Thymus (tissue), 11 donors: ENCODE data around the gene SERPINB1. TPM values are rescaled to one million over a fixed set of nuclear protein-coding genes. Genes with fewer than 3 reads are reported as not detected.
"Not testable (repeated sequence)": the region's sequence is repeated elsewhere in the genome, so short reads cannot be mapped to it uniquely, and the experiment has no call there.

Source experiments
- DNase-seq, 9 donors: peaks; one replicate each; pipeline ENCODE4 v3.0.0-alpha.2; 2013; ENCODE audit warnings: low spot score in 9 of 9, low read depth in 6 of 9, missing footprints in 1 of 9
- H3K27ac ChIP-seq, 2 donors: one replicate each; pipeline ENCODE4 v1.5.1; 2013; ENCODE audit warnings: control low read depth in 1 of 2, low read depth in 1 of 2, low read length in 1 of 2, mild to moderate bottlenecking in 1 of 2, moderate library complexity in 1 of 2
- H3K27me3 ChIP-seq, 2 donors: one replicate each; pipeline ENCODE4 v1.5.1; 2013; ENCODE audit warnings: low read length in 1 of 2; ENCODE audit not compliant: control insufficient read depth in 2 of 2, insufficient read depth in 1 of 2
- H3K36me3 ChIP-seq, 2 donors: one replicate each; pipeline ENCODE4 v1.5.1; 2013; ENCODE audit warnings: low read length in 1 of 2, mild to moderate bottlenecking in 1 of 2, moderate library complexity in 1 of 2; ENCODE audit not compliant: control insufficient read depth in 2 of 2, insufficient read depth in 2 of 2
- H3K4me1 ChIP-seq, 2 donors: one replicate each; pipeline ENCODE4 v1.5.1; 2013; ENCODE audit warnings: low read length in 2 of 2; ENCODE audit not compliant: control insufficient read depth in 2 of 2, insufficient read depth in 2 of 2
- H3K4me3 ChIP-seq, 2 donors: one replicate each; pipeline ENCODE4 v1.5.1; 2013; ENCODE audit warnings: low read length in 2 of 2, control low read depth in 1 of 2, mild to moderate bottlenecking in 1 of 2
- H3K9me3 ChIP-seq, 2 donors: one replicate each; pipeline ENCODE4 v1.5.1; 2013; ENCODE audit warnings: low read length in 1 of 2, mild to moderate bottlenecking in 1 of 2; ENCODE audit not compliant: control insufficient read depth in 2 of 2, insufficient read depth in 1 of 2
- WGBS: extraction: QIAGEN DNeasy Blood & Tissue Kit; methylation state at CpG from one replicate; pipeline ENCODE4 v1.1.7; 2013; 5-methylcytosine and 5-hydroxymethylcytosine counted together
- polyA plus RNA-seq: library from polyadenylated mRNA; stranded (reverse); fragments of 200-250 nt; gene quantifications from one replicate; pipeline ENCODE4 v1.2.3, GENCODE V29; 2013
- total RNA-seq: library from RNA; stranded (reverse); fragments of 120-200 nt; gene quantifications from one replicate; pipeline ENCODE4 v1.2.4, GENCODE V29; 2013
- donor health status: healthy.

The SERPINB1 gene
- total and polyA plus RNA-seq, 2 donors = 29.9 to 120 TPM

- Histone ChIP-seq H3K27ac (no peak overlapping the region), H3K4me1 (peaks cover 0 to 14% of the 10 kb centered on the region in 2 donors), H3K9me3 (no peaks in the 10 kb centered on the region), H3K36me3 (no peaks in the 10 kb centered on the region), H3K27me3 (no peaks in the 10 kb centered on the region), H3K4me3 (no peak overlapping the region)
- DNase-seq = no peak
- WGBS = 96% methylated on average over 7 of the region's 7 CpGs
These were observed 37.8 kb downstream of the SERPINB1 start for GRCh38 chr6:2803731-2804429.

GRCh38 chr6:2802521-2803060 lies 39.1 kb downstream of the SERPINB1 start:
- over 99% methylated on average over 8 of the region's 8 CpGs for WGBS
- DNase-seq = no peak
- no peak overlapping the region for H3K27ac ChIP-seq

GRCh38 chr6:2801687-2802086 lies 40.0 kb downstream of the SERPINB1 start:
- 73% methylated on average over 2 of the region's 4 CpGs for WGBS
- H3K27ac ChIP-seq, H3K9me3 ChIP-seq, H3K27me3 ChIP-seq, H3K4me3 ChIP-seq, H3K36me3 ChIP-seq, DNase-seq: not testable (repeated sequence)
- peaks cover 0 to 17% of the 10 kb centered on the region in 2 donors for H3K4me1 ChIP-seq

More at GRCh38 chr6:2802521-2803060, 39.1 kb downstream of the SERPINB1 start:
- Histone ChIP-seq H3K9me3 (no peaks in the 10 kb centered on the region), H3K27me3 (no peaks in the 10 kb centered on the region), H3K36me3 (no peaks in the 10 kb centered on the region), H3K4me3 (no peak overlapping the region), H3K4me1 (peaks cover 0 to 12% of the 10 kb centered on the region in 2 donors)

- peaks cover 0 to 8% of the 10 kb centered on the region in 2 donors for H3K36me3 ChIP-seq
- H3K27ac ChIP-seq = no peak overlapping the region
- peaks cover 0 to 14% of the 10 kb centered on the region in 2 donors for H3K4me1 ChIP-seq
- WGBS = 96% methylated on average over 14 of the region's 14 CpGs
- H3K9me3 ChIP-seq = no peaks in the 10 kb centered on the region
- DNase-seq = no peak
- H3K4me3 ChIP-seq = no peak overlapping the region
- H3K27me3 ChIP-seq = no peaks in the 10 kb centered on the region
These were observed 40.9 kb downstream of the SERPINB1 start for GRCh38 chr6:2800552-2801316.

- Histone ChIP-seq H3K36me3 (peaks cover 0 to 8% of the 10 kb centered on the region in 2 donors), H3K4me1 (peaks cover 0 to 14% of the 10 kb centered on the region in 2 donors), H3K27me3 (no peaks in the 10 kb centered on the region), H3K9me3 (no peaks in the 10 kb centered on the region), H3K4me3 (no peak overlapping the region), H3K27ac (no peak overlapping the region)
- WGBS = 85% methylated on average over 11 of the region's 11 CpGs
- DNase-seq = no peak
These were observed 41.6 kb downstream of the SERPINB1 start for GRCh38 chr6:2799936-2800527.

GRCh38 chr6:2798586-2799134 lies 43.0 kb downstream of the SERPINB1 start:
- Histone ChIP-seq H3K36me3 (peaks cover 0 to 8% of the 10 kb centered on the region in 2 donors), H3K9me3 (no peaks in the 10 kb centered on the region), H3K27ac (no peak overlapping the region), H3K27me3 (no peaks in the 10 kb centered on the region), H3K4me3 (no peak overlapping the region), H3K4me1 (peaks cover 5 to 17% of the 10 kb centered on the region in 2 donors)
- WGBS = 86% methylated on average over 11 of the region's 11 CpGs
- no peak for DNase-seq

- no peak for DNase-seq
- Histone ChIP-seq H3K4me1 (peaks cover 15 to 28% of the 10 kb centered on the region in 2 donors), H3K9me3 (no peaks in the 10 kb centered on the region), H3K36me3 (peaks cover 0 to 8% of the 10 kb centered on the region in 2 donors), H3K4me3 (no peak overlapping the region), H3K27me3 (no peaks in the 10 kb centered on the region), H3K27ac (no peak overlapping the region)
- WGBS = 30% methylated on average over 3 of the region's 3 CpGs
These were observed 44.1 kb downstream of the SERPINB1 start for GRCh38 chr6:2797564-2798031.

GRCh38 chr6:2796861-2797260 lies 44.8 kb downstream of the SERPINB1 start:
- WGBS = 77% methylated on average over 6 of the region's 6 CpGs
- H3K9me3 ChIP-seq = no peaks in the 10 kb centered on the region
- H3K4me3 ChIP-seq = no peak overlapping the region
- peaks cover 0 to 8% of the 10 kb centered on the region in 2 donors for H3K36me3 ChIP-seq
- peaks cover 18 to 31% of the 10 kb centered on the region in 2 donors for H3K4me1 ChIP-seq
- no peak overlapping the region for H3K27ac ChIP-seq
- H3K27me3 ChIP-seq = no peaks in the 10 kb centered on the region
- DNase-seq = no peak
